H1 (cell line): ENCODE results near the gene GPNMB. TPM values are rescaled to one million over a fixed set of nuclear protein-coding genes. Genes with fewer than 3 reads are reported as not detected.

Experiments
- CTCF ChIA-PET: fragments of 300-600 bp; sonication (Branson Sonifier 250); formaldehyde crosslinking; loops from one replicate; lab custom pipeline; 2021; ENCODE audit not compliant: partially characterized antibody; lab: Charles Lee
- POLR2A ChIA-PET: fragments of 300-600 bp; sonication (Branson Sonifier 250); formaldehyde crosslinking; loops from one replicate; lab custom pipeline; 2021; ENCODE audit warnings: inconsistent platforms; ENCODE audit not compliant: partially characterized antibody; lab: Charles Lee
- DNase-seq, 2 experiments: peaks; one replicate each; pipeline versions ENCODE4 v3.0.0 to v3.0.0-alpha.2; 2010 to 2022; ENCODE audit warnings: low spot score in 2 of 2, low read depth in 1 of 2, mixed read lengths in 1 of 2
- FAIRE-seq: peaks from 2 replicates; lab custom pipeline; 2011; peaks lifted over from hg19 to GRCh38; lab: Jason Lieb, UNC
- H2AFZ ChIP-seq: 2 replicates; pipeline ENCODE4 v1.8.1; 2012; ENCODE audit warnings: low read length, inconsistent platforms
- H2AK5ac ChIP-seq: 2 replicates; pipeline ENCODE4 v1.6.1; 2013; ENCODE audit warnings: low read depth, low read length
- H2BK120ac ChIP-seq: replicated peaks from 2 replicates; pipeline ENCODE3; 2013; ENCODE audit warnings: low read depth, low read length, inconsistent platforms
- H2BK12ac ChIP-seq: 2 replicates; pipeline ENCODE4 v1.6.1; 2013; ENCODE audit warnings: low read depth, low read length
- H2BK15ac ChIP-seq: 2 replicates; pipeline ENCODE4 v1.6.1; 2013; ENCODE audit warnings: low read length
- H2BK20ac ChIP-seq: 2 replicates; pipeline ENCODE4 v1.6.1; 2013; ENCODE audit warnings: low read length
- H2BK5ac ChIP-seq: 2 replicates; pipeline ENCODE4 v1.6.1; 2013; ENCODE audit warnings: low read depth, low read length
- H3K14ac ChIP-seq: 2 replicates; pipeline ENCODE4 v1.6.1; 2013; ENCODE audit warnings: inconsistent platforms; ENCODE audit not compliant: insufficient read length
- H3K18ac ChIP-seq: 2 replicates; pipeline ENCODE4 v1.6.1; 2013; ENCODE audit warnings: low read length; ENCODE audit errors: extremely low read depth
- H3K23ac ChIP-seq: 2 replicates; pipeline ENCODE4 v1.6.1; 2013; ENCODE audit warnings: inconsistent platforms; ENCODE audit not compliant: insufficient read length
- H3K23me2 ChIP-seq: 2 replicates; pipeline ENCODE4 v1.6.1; 2013; ENCODE audit warnings: low read depth, low read length
- H3K27ac ChIP-seq: 2 replicates; pipeline ENCODE4 v1.6.1; 2011; ENCODE audit warnings: low read depth, low read length, inconsistent platforms
- H3K27me3 ChIP-seq, 4 experiments: replicated peaks in 1 of 4; 1 replicate in 1 of 4; 2 replicates in 3 of 4; pipeline versions ENCODE4 v1.6.1 to v1.8.1; 2011 to 2013; ENCODE audit warnings: low read length in 3 of 4, mild to moderate bottlenecking in 3 of 4, inconsistent platforms in 2 of 4, mixed read lengths in 2 of 4, moderate library complexity in 1 of 4; ENCODE audit not compliant: control insufficient read depth in 3 of 4, insufficient read depth in 3 of 4; ENCODE audit errors: extremely low read depth in 1 of 4
- H3K36me3 ChIP-seq, 4 experiments: 2 replicates each; pipeline versions ENCODE4 v1.6.1 to v1.8.1; 2011 to 2013; ENCODE audit warnings: mild to moderate bottlenecking in 4 of 4, low read length in 3 of 4, moderate library complexity in 2 of 4, control low read depth in 1 of 4, inconsistent platforms in 1 of 4; ENCODE audit not compliant: insufficient read depth in 4 of 4, control insufficient read depth in 2 of 4
- H3K4ac ChIP-seq: replicated peaks from 2 replicates; pipeline ENCODE3; 2013; ENCODE audit warnings: low read length, low read depth, mixed read lengths, inconsistent platforms; ENCODE audit not compliant: insufficient read length
- H3K4me1 ChIP-seq, 4 experiments: replicated peaks in 1 of 4; 1 replicate in 1 of 4; 2 replicates in 3 of 4; pipeline versions ENCODE4 v1.6.1 to v1.8.1; 2011 to 2013; ENCODE audit warnings: low read length in 3 of 4, inconsistent platforms in 2 of 4, mixed read lengths in 1 of 4; ENCODE audit not compliant: insufficient read depth in 4 of 4, control insufficient read depth in 3 of 4
- H3K4me2 ChIP-seq, 2 experiments: 2 replicates each; pipeline versions ENCODE4 v1.6.1 to v1.8.1; 2011 to 2013; ENCODE audit warnings: low read depth in 2 of 2, low read length in 2 of 2, control low read depth in 1 of 2, inconsistent platforms in 1 of 2, mild to moderate bottlenecking in 1 of 2; ENCODE audit not compliant: insufficient read depth in 1 of 2
- H3K4me3 ChIP-seq, 4 experiments: fragments of 200-600, 300-600 bp in 1 of 4; sonication (generic), shearing (Covaris generic), sonication (Bioruptor Twin) in 1 of 4; 2 replicates each; pipeline versions ENCODE4 v1.5.1 to v1.8.1; 2011 to 2016; ENCODE audit warnings: low read length in 4 of 4, low read depth in 3 of 4, control low read depth in 2 of 4, inconsistent platforms in 2 of 4, mild to moderate bottlenecking in 2 of 4, mixed read lengths in 1 of 4, moderate library complexity in 1 of 4; ENCODE audit not compliant: insufficient read depth in 2 of 4; ENCODE audit errors: extremely low read depth in 1 of 4
- H3K56ac ChIP-seq: replicated peaks from 2 replicates; pipeline ENCODE3; 2013; ENCODE audit warnings: low read depth, mild to moderate bottlenecking, mixed read lengths, low read length, inconsistent platforms; ENCODE audit not compliant: insufficient read length
- H3K79me1 ChIP-seq: 2 replicates; pipeline ENCODE4 v1.6.1; 2013; ENCODE audit warnings: low read depth, low read length, control low read depth
- H3K79me2 ChIP-seq, 2 experiments: 2 replicates each; pipeline versions ENCODE4 v1.6.1 to v1.8.1; 2012 to 2013; ENCODE audit warnings: low read length in 2 of 2, mild to moderate bottlenecking in 2 of 2, inconsistent platforms in 1 of 2; ENCODE audit not compliant: insufficient read depth in 2 of 2, control insufficient read depth in 1 of 2
- H3K9ac ChIP-seq, 4 experiments: replicated peaks in 1 of 4; 1 replicate in 1 of 4; 2 replicates in 3 of 4; pipeline versions ENCODE4 v1.6.1 to v1.8.1; 2011 to 2013; ENCODE audit warnings: low read depth in 3 of 4, low read length in 3 of 4, control low read depth in 2 of 4, mild to moderate bottlenecking in 2 of 4, moderate library complexity in 2 of 4, inconsistent platforms in 1 of 4; ENCODE audit errors: extremely low read depth in 1 of 4
- H3K9me3 ChIP-seq, 2 experiments: 2 replicates each; pipeline versions ENCODE4 v1.6.1 to v1.8.1; 2012 to 2013; ENCODE audit warnings: mild to moderate bottlenecking in 2 of 2, moderate library complexity in 2 of 2, control low read depth in 1 of 2, inconsistent platforms in 1 of 2, low read depth in 1 of 2, low read length in 1 of 2, mixed read lengths in 1 of 2; ENCODE audit not compliant: insufficient read depth in 2 of 2
- H4K20me1 ChIP-seq, 2 experiments: replicated peaks in 1 of 2; 2 replicates each; pipeline versions ENCODE3 to v1.8.1; 2011 to 2013; ENCODE audit warnings: inconsistent platforms in 2 of 2, low read length in 2 of 2, mild to moderate bottlenecking in 1 of 2; ENCODE audit not compliant: insufficient read depth in 2 of 2, control insufficient read depth in 1 of 2
- H4K5ac ChIP-seq: 2 replicates; pipeline ENCODE4 v1.6.1; 2013; ENCODE audit warnings: low read length, low read depth, mixed read lengths, inconsistent platforms; ENCODE audit not compliant: insufficient read length
- H4K8ac ChIP-seq: 2 replicates; pipeline ENCODE4 v1.8.0; 2013; ENCODE audit warnings: mild to moderate bottlenecking, moderate library complexity, low read length, inconsistent platforms; ENCODE audit not compliant: insufficient read depth; ENCODE audit errors: extremely low read depth
- H4K91ac ChIP-seq: replicated peaks from 2 replicates; pipeline ENCODE3; 2013; ENCODE audit warnings: low read length, mixed read lengths, inconsistent platforms; ENCODE audit not compliant: insufficient read length
- ATF2 ChIP-seq: IDR thresholded peaks from 2 replicates; pipeline ENCODE4 v1.6.1; 2012; ENCODE audit warnings: low read length, inconsistent platforms
- BCL11A ChIP-seq, 2 experiments: IDR thresholded peaks; one replicate each; pipeline ENCODE4 v1.6.1; 2011; ENCODE audit warnings: low read depth in 2 of 2, low read length in 2 of 2, mild to moderate bottlenecking in 2 of 2
- CBX5 ChIP-seq: fragments of 300-800, 300-1000 bp; sonication (generic); IDR thresholded peaks from 2 replicates; pipeline ENCODE4 v1.7.1; 2016; ENCODE audit warnings: antibody characterized with exemption, low read length, low read depth
- GABPA ChIP-seq: IDR thresholded peaks from 2 replicates; pipeline ENCODE4 v1.6.1; 2011; ENCODE audit warnings: mild to moderate bottlenecking, low read length, moderate library complexity, borderline replicate concordance; ENCODE audit not compliant: insufficient read depth
- MAFK ChIP-seq: IDR thresholded peaks from 2 replicates; pipeline ENCODE4 v1.6.1; 2012; ENCODE audit warnings: low read depth, mild to moderate bottlenecking, improper control_type of control experiment, low read length
- WGBS, 2 experiments: shearing (Covaris generic) in 1 of 2; methylation state at CpG; one replicate each; pipeline versions ENCODE4 v1.1.6 to v1.1.7; 2013 to 2015; ENCODE audit warnings: low lambda C conversion rate in 2 of 2, mixed read lengths in 2 of 2, inconsistent platforms in 1 of 2, low coverage in 1 of 2, missing lambda C conversion rate in 1 of 2; ENCODE audit not compliant: insufficient replicate concordance in 2 of 2, insufficient coverage in 1 of 2, insufficient read length in 1 of 2; ENCODE audit errors: extremely low coverage in 1 of 2, missing lambda C conversion rate in 1 of 2; 5-methylcytosine and 5-hydroxymethylcytosine counted together
- polyA plus RNA-seq, 7 experiments: library from polyadenylated mRNA; depleted of rRNA in 3 of 7; stranded (reverse) in 5 of 7; unstranded in 2 of 7; fragments of >200 nt in 5 of 7; fragments of 200-250 nt in 2 of 7; gene quantifications; 1 replicate in 5 of 7; 2 replicates in 1 of 7; 4 replicates in 1 of 7; pipeline versions ENCODE4 v1.2.1 to v1.2.3, GENCODE V29; 2011 to 2013; ENCODE audit warnings: missing spikeins in 2 of 7, mixed read lengths in 2 of 7
- total RNA-seq: library from RNA; stranded (reverse); fragmentation: NEBNext Ultra II Directional; extraction: Animal tissue kit (Norgen Biotek cat#: 25700); gene quantifications from 2 replicates; pipeline ENCODE4 v1.2.1, GENCODE V29; 2021

GPNMB gene
- total and polyA plus RNA-seq, 2 of the 8 experiments (the other 6 are each of a cell fraction or from before 2014, with no cell fraction given), result 1.1 to 1.4 TPM

- H3K4me1 ChIP-seq, result no peaks in the 10 kb centered on the region; a peak in 1 of 7 replicates
- H3K79me2 ChIP-seq, result no peaks in the 10 kb centered on the region
- WGBS, 2 experiments, result 93% methylated on average over 2 of the region's 2 CpGs; no CpG with 5 or more reads in 1 of the 2 experiments
Measured at GRCh38 chr7:23267357-23267756, 20.8 kb downstream of the GPNMB start.

More at GRCh38 chr7:23267357-23267756, 20.8 kb downstream of the GPNMB start:
- Histone ChIP-seq H3K4me2 (no peak overlapping the region), H3K4ac (no peak overlapping the region), H3K9me3 (no peaks in the 10 kb centered on the region), H2BK5ac (no peak overlapping the region), H2BK20ac (no peak overlapping the region), H2BK15ac (no peak overlapping the region), H2BK120ac (no peak overlapping the region), H3K27me3 (no peaks in the 10 kb centered on the region), H4K20me1 (no peaks in the 10 kb centered on the region), H3K79me1 (no peaks in the 10 kb centered on the region), H3K23ac (no peak overlapping the region), H3K18ac (no peak overlapping the region), H3K9ac (no peak overlapping the region), H2AK5ac (no peak overlapping the region), H2AFZ (no peak overlapping the region), H3K36me3 (no peaks in the 10 kb centered on the region), H3K14ac (no peak overlapping the region), H3K4me3 (no peak overlapping the region), H3K23me2 (no peaks in the 10 kb centered on the region), H3K56ac (no peak overlapping the region), H4K5ac (no peak overlapping the region)
- POLR2A ChIA-PET, result interaction anchor here (0.7 kb wide), 1 partner anchor 36 kb away, joined by 3 read pairs; no protein-coding TSS in a partner anchor
- FAIRE-seq (no peak), DNase-seq (no peak)
- CTCF ChIA-PET, result interaction anchor here (0.6 to 17.4 kb wide), 4 partner anchors 7 to 355 kb away, joined by 3 to 241 read pairs (median 122); no protein-coding TSS in a partner anchor
- TF ChIP-seq ATF2, result no peak
- TF ChIP-seq MAFK, result no peak
- no peak for TF ChIP-seq GABPA
- TF ChIP-seq CBX5, result no peak
- no peak for TF ChIP-seq BCL11A (IDR thresholded peaks at IDR 0.05; ENCODE audit: low read depth in 2 of 2, low read length in 2 of 2)
- TF ChIP-seq, all 59 proteins: peak for 0
- Histone ChIP-seq H2BK12ac (no peak overlapping the region), H3K27ac (no peak overlapping the region), H4K91ac (no peak overlapping the region), H4K8ac (no peak overlapping the region)
